GM18907 (cell line): Measurements from ENCODE around the gene ARHGAP22.

ENCODE experiments used
- ATAC-seq: cut with Tn5 transposase; IDR thresholded peaks from one replicate; pipeline ENCODE4 v1.9.1; 2021; ENCODE audit warnings: mild to moderate bottlenecking, moderate library complexity; ENCODE audit not compliant: unreplicated experiment

ARHGAP22 gene

DNA sequence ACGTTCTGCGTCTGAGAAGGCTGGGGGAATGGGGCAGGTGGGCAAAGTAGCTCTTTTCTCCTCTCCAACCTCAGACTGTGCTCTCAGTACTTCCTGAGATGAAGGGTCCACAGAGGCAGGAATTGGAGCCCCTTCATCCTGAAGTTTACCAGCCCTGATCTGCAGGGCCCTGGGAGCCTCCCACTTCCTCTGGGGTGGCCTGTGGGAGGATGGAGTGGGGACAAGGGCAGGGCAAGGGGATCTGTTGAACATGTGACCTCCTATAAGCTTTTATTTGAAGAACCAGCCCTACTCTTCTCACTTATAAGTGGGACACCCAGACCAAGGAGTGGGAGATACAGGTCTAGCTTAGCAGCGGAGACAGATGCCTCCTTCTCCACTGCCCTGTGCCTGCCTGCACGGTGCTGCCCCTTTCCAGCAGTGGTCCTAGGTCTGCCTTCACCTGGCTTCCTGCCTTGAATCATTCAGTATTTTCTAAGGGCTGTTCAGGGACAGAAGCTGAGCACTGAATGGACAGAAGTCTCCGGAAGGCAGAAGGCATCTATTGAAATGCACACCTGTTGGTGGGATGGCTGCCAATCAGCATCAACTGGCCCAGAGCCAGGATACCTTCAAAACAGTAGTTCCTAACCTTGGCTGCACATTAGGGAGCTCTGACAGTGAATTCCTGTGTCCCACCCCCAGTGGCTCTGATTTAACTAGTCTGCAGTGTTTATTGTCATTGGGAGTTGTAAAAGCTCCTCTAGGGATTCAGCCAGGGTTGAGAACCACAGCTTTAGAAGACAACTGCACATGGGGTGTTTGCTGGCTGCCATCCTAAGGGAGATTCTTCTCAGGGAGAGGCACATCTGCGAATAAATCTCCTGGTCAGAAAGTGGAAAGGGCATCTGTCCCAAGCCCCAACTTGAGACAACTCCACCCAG, 2.7 kb upstream of the ARHGAP22 start:
- ATAC-seq, result no peak

- ATAC-seq, result no peak
Measured at GRCh38 chr10:48606530-48607355, 1.9 kb upstream of the ARHGAP22 start.

- ATAC-seq, result no peak
Measured at GRCh38 chr10:48605786-48606529, 1.1 kb upstream of the ARHGAP22 start.

- ATAC-seq, result peak; percentile 15
Measured at GRCh38 chr10:48604039-48604990, 558 bp downstream of the ARHGAP22 start.

GRCh38 chr10:48603421-48604038, 1.3 kb downstream of the ARHGAP22 start:
- no peak for ATAC-seq

DNA sequence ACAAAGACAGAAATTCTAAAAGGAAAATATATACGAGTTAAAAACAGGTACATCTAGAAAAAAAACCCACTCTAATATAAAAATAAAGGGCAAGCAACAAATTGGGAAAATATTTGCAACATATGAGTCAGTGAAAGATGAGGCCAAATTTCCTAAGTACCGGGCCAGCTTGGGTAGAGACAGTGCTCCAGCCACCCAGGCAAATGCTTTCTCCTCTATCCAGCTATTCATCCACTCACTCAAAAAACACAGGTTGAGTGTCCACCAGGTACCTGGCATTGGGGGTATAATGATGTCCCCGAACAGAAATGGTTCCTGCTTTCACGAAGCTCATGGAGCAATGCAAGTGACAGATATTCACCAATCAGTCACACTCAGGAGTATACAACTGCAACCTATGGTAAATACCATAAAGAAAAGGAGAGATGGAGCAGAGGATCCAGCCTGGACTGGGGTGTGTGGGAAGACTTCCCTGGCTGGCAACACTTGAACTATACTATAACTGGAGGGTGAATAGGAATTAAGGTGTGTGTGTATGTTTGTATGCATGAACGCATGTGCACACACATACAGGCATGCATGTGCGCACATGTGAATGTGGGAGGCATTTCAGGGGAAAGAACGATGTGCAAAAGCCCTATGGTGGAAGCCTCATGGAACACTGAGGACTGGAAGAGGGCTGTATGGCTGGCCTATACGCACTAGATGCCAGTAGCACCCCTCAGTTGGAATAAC, 2.3 kb downstream of the ARHGAP22 start:
- ATAC-seq, result no peak

DNA sequence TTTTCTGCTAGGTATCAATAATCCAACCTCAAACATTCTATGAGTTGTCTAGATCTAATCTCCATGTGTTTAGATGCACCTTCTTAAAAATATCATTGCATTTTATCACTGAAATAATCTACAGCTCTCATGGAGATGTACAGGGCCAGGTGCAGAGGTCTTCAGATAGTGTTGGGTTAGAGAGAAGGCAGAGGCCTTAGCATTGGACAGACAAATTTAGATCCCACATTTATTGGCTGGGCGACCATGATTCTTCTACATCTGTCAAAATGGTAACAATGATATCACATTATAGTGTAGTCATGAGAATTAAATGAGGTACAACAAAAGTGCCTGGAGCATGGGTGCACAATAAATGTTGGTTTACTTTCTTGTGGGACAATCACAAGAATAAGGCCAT, 3.1 kb downstream of the ARHGAP22 start:
- no peak for ATAC-seq

GRCh38 chr10:48600645-48601505, 4.0 kb downstream of the ARHGAP22 start:
- no peak for ATAC-seq

DNA sequence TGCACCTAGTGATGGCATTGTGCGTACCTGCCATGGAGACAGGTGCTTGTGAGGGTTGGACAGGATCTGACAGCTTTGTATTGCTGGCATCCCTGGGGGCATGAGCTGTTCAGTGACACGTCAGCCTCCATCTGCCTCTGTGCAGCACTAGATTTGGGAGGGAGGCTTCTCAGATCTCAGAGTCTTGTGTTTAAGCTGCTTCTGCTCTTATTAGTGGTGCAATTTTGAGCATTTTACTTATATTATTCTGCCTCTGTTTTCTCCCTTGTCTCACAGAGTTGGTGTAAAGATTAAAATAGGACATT, 5.1 kb downstream of the ARHGAP22 start:
- no peak for ATAC-seq

- no peak for ATAC-seq
Measured at GRCh38 chr10:48598936-48599829, 5.7 kb downstream of the ARHGAP22 start.

DNA sequence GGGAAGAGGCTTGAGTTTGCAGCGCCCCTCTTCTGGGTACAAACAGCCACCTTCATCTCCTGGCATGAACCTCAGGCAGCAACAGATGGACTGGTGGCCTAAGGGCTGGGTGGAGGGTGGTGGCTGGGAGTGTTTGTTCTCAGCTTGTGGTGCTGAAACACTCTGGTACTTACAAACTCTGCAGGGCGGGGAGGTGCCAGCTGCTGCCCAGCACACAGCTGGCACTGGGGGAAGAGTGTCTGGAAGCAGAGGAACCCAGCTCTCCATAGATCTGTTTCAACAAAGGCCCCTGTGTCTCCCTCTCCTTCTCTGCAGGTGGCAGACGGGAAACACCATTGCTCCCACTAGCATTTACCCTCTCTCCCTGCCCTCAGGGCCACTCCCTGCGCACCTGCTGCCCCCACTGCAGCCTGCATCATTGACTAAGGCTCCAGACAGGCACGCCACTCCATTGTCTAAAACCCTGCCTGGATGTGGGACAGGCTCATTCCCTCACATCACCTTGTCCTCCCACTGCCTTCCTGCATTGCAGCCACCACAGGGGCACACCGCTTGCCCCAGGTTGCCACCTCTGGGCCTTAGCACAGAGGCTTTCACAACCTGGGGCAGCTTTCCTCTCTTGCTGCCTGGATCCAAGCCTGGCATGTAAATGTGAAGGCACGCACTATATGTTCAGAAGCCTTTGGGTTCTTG, 6.5 kb downstream of the ARHGAP22 start:
- no peak for ATAC-seq

GRCh38 chr10:48595539-48595932, 9.3 kb downstream of the ARHGAP22 start:
- ATAC-seq, result no peak

- no peak for ATAC-seq
Measured at GRCh38 chr10:48594803-48595538, 9.9 kb downstream of the ARHGAP22 start.

DNA sequence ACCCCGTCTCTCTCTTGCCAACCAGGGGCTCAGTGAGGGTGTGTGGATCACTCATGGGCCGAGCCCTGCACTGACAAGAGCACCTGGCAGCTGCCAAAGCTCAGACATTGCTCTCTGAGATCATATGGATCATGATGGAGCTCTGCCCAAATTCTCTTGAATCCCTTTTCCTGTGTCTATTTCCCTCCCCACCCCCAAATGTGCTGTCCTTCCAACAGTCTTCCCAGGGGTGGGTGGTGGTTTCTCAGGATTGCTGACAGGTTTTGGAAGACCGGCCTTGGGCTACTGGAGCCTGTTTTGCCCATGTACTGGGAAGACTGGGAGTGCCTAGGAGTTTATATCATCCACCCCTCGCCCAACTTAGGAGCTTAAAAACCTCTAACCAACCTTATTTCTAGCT, 10.5 kb downstream of the ARHGAP22 start:
- ATAC-seq, result no peak

GRCh38 chr10:48592346-48592745, 12.5 kb downstream of the ARHGAP22 start:
- ATAC-seq, result no peak

- ATAC-seq, result no peak
Measured at GRCh38 chr10:48590945-48591344, 13.9 kb downstream of the ARHGAP22 start.
